Thyroid gland (tissue), 4 donors: Measurements from ENCODE around the gene MRPL2.

Experiments
- CTCF ChIP-seq, 6 experiments: fragments of 200-600 bp in 3 of 6; fragments of 450-650 bp in 3 of 6; sonication (generic) in 3 of 6; IDR thresholded peaks; one replicate each; pipeline ENCODE4 v1.5.1; 2016 to 2019; ENCODE audit warnings: antibody characterized with exemption in 6 of 6, mild to moderate bottlenecking in 2 of 6, inconsistent platforms in 1 of 6, moderate library complexity in 1 of 6
- POLR2A ChIP-seq, 2 donors: fragments of 450-650 bp; IDR thresholded peaks; one replicate each; pipeline ENCODE4 v1.6.1; 2017; ENCODE audit warnings: antibody characterized with exemption in 2 of 2, mild to moderate bottlenecking in 2 of 2, moderate library complexity in 1 of 2

- TF ChIP-seq CTCF (IDR thresholded peaks at IDR 0.05): no peak
- TF ChIP-seq POLR2A (IDR thresholded peaks at IDR 0.05): no peak
Measured at GRCh38 chr6:43089467-43089866, 30.2 kb upstream of the MRPL2 start.
